HL-60 (cell line): Measurements from ENCODE around the gene CHD9.

ENCODE experiments used
- DNase-seq, 2 experiments: peaks; one replicate each; pipeline ENCODE4 v3.0.0-alpha.2; 2010 to 2020; ENCODE audit warnings: low read depth in 1 of 2, low spot score in 1 of 2
- H3K27ac ChIP-seq: fragments of 250-450 bp; sonication (Bioruptor Pico); replicated peaks from 2 replicates; pipeline ENCODE4 v1.5.1; 2020; ENCODE audit warnings: mild to moderate bottlenecking, moderate library complexity
- H3K27me3 ChIP-seq: fragments of 250-450 bp; sonication (Bioruptor Pico); 2 replicates; pipeline ENCODE4 v1.5.1; 2021; ENCODE audit warnings: mild to moderate bottlenecking, moderate library complexity; ENCODE audit not compliant: insufficient read depth, poor library complexity, severe bottlenecking
- H3K4me3 ChIP-seq: replicated peaks from 2 replicates; pipeline ENCODE4 v1.5.1; 2011; ENCODE audit warnings: mild to moderate bottlenecking, control low read depth, low read length; ENCODE audit not compliant: insufficient read depth
- CTCF ChIP-seq: IDR thresholded peaks from one replicate; pipeline ENCODE4 v1.5.1; 2011; ENCODE audit warnings: low read length, control low read depth, inconsistent platforms; ENCODE audit not compliant: insufficient read depth
- GABPA ChIP-seq: IDR thresholded peaks from 2 replicates; pipeline ENCODE4 v1.6.1; 2012; ENCODE audit warnings: low read depth
- POLR2AphosphoS5 ChIP-seq: IDR thresholded peaks from 2 replicates; pipeline ENCODE4 v1.6.1; 2012; ENCODE audit warnings: low read depth
- REST ChIP-seq: IDR thresholded peaks from 2 replicates; pipeline ENCODE4 v1.6.1; 2012; ENCODE audit warnings: low read depth; ENCODE audit not compliant: insufficient replicate concordance
- SPI1 ChIP-seq: IDR thresholded peaks from 2 replicates; pipeline ENCODE4 v1.6.1; 2012; ENCODE audit warnings: low read depth, mild to moderate bottlenecking, borderline replicate concordance

CHD9 gene

GRCh38 chr16:53100889-53101288 is 46.1 kb downstream of the CHD9 start:
- Histone ChIP-seq H3K4me3 (no peak overlapping the region), H3K27ac (no peak overlapping the region), H3K27me3 (no peaks in the 10 kb centered on the region)
- TF ChIP-seq SPI1 (no peak), REST (no peak), CTCF (no peak), POLR2AphosphoS5 (no peak), GABPA (no peak)
- no peak for DNase-seq

- Histone ChIP-seq H3K27me3 (no peaks in the 10 kb centered on the region), H3K4me3 (no peak overlapping the region), H3K27ac (no peak overlapping the region)
- no peak for TF ChIP-seq REST
- DNase-seq, result no peak
These were observed 49.0 kb downstream of the CHD9 start for GRCh38 chr16:53103811-53104210.

- DNase-seq, result no peak
- H3K27me3 ChIP-seq, result no peaks in the 10 kb centered on the region
- TF ChIP-seq POLR2AphosphoS5 (no peak), REST (no peak)
These were observed 50.8 kb downstream of the CHD9 start for GRCh38 chr16:53105565-53105964.

GRCh38 chr16:53111078-53111791 is 56.4 kb downstream of the CHD9 start:
- H3K27ac ChIP-seq, result no peak overlapping the region
- no peak for DNase-seq
- TF ChIP-seq GABPA, result no peak
- no peak for TF ChIP-seq POLR2AphosphoS5
- TF ChIP-seq SPI1, result no peak
- TF ChIP-seq REST, result no peak
- TF ChIP-seq CTCF, result no peak
- H3K27me3 ChIP-seq, result no peaks in the 10 kb centered on the region
- no peak overlapping the region for H3K4me3 ChIP-seq

More at GRCh38 chr16:53105565-53105964, 50.8 kb downstream of the CHD9 start:
- H3K4me3 ChIP-seq, result no peak overlapping the region
- H3K27ac ChIP-seq, result no peak overlapping the region
